GM23338 (cell line): ENCODE results near the gene P4HA1. TPM values are rescaled to one million over a fixed set of nuclear protein-coding genes. Genes with fewer than 3 reads are reported as not detected.

Experiments
- ATAC-seq: fragments of 200-7000 bp; cut with Tn5 transposase; 3 replicates; pipeline ENCODE4 v1.9.1; 2020
- DNase-seq: peaks from one replicate; pipeline ENCODE4 v3.0.0-alpha.2; 2015; ENCODE audit warnings: low spot score
- H2AFZ ChIP-seq: fragments of 200-600 bp; sonication (generic); 2 replicates; pipeline ENCODE4 v1.8.0; 2016; ENCODE audit warnings: antibody characterized with exemption, mild to moderate bottlenecking, moderate library complexity
- H3F3A ChIP-seq: fragments of 200-600 bp; sonication (generic); replicated peaks from 2 replicates; pipeline ENCODE4 v1.8.0; 2017; ENCODE audit warnings: antibody characterized with exemption, mixed run types, low read depth
- H3K27ac ChIP-seq: fragments of 200-600 bp; sonication (generic); 2 replicates; pipeline ENCODE4 v1.6.1; 2016; ENCODE audit warnings: low read depth
- H3K27me3 ChIP-seq: fragments of 200-600 bp; sonication (generic); 2 replicates; pipeline ENCODE4 v1.8.0; 2016; ENCODE audit warnings: mild to moderate bottlenecking, mixed run types, moderate library complexity; ENCODE audit not compliant: insufficient read depth
- H3K36me3 ChIP-seq: fragments of 200-600 bp; sonication (generic); 2 replicates; pipeline ENCODE4 v1.8.0; 2016; ENCODE audit warnings: mild to moderate bottlenecking; ENCODE audit not compliant: insufficient read depth
- H3K4me1 ChIP-seq: fragments of 200-600 bp; sonication (generic); 2 replicates; pipeline ENCODE4 v1.8.0; 2016; ENCODE audit warnings: mild to moderate bottlenecking, moderate library complexity; ENCODE audit not compliant: insufficient read depth
- H3K4me2 ChIP-seq: fragments of 200-600 bp; sonication (generic); 2 replicates; pipeline ENCODE4 v1.7.1; 2017; ENCODE audit warnings: mixed run types
- H3K4me3 ChIP-seq: fragments of 200-600 bp; sonication (generic); 2 replicates; pipeline ENCODE4 v1.6.1; 2016; ENCODE audit warnings: mixed run types
- H3K79me2 ChIP-seq: fragments of 200-600 bp; sonication (generic); replicated peaks from 2 replicates; pipeline ENCODE4 v1.8.0; 2017; ENCODE audit warnings: mild to moderate bottlenecking; ENCODE audit not compliant: insufficient read depth
- H3K9me2 ChIP-seq: fragments of 200-600 bp; sonication (generic); 2 replicates; pipeline ENCODE4 v1.8.0; 2017; ENCODE audit not compliant: insufficient read depth
- H4K20me1 ChIP-seq: fragments of 200-600 bp; sonication (generic); replicated peaks from 2 replicates; pipeline ENCODE4 v1.8.0; 2017; ENCODE audit warnings: mild to moderate bottlenecking; ENCODE audit not compliant: insufficient read depth
- H3K27ac Mint-ChIP-seq: 2 replicates; pipeline ENCODE4 v1.8.0; 2020; ENCODE audit warnings: inconsistent platforms, mild to moderate bottlenecking, moderate library complexity, mixed read lengths
- H3K27me3 Mint-ChIP-seq: 3 replicates; pipeline ENCODE4 v1.8.0; 2022; ENCODE audit warnings: low read depth, mild to moderate bottlenecking, moderate library complexity, mixed read lengths, inconsistent platforms; ENCODE audit not compliant: insufficient read depth, poor library complexity
- H3K36me3 Mint-ChIP-seq: 3 replicates; pipeline ENCODE4 v1.8.0; 2021; ENCODE audit warnings: low read depth, mild to moderate bottlenecking, inconsistent platforms, moderate library complexity, mixed read lengths
- H3K4me1 Mint-ChIP-seq: 3 replicates; pipeline ENCODE4 v1.8.0; 2020; ENCODE audit warnings: mild to moderate bottlenecking, inconsistent platforms, mixed read lengths
- H3K4me3 Mint-ChIP-seq: 3 replicates; pipeline ENCODE4 v1.8.0; 2021; ENCODE audit warnings: moderate library complexity, mild to moderate bottlenecking, inconsistent platforms, mixed read lengths
- H3K9me3 Mint-ChIP-seq: 3 replicates; pipeline ENCODE4 v1.8.0; 2020; ENCODE audit warnings: moderate library complexity, mild to moderate bottlenecking, inconsistent platforms, mixed read lengths
- CREB1 ChIP-seq: fragments of 250-450 bp; sonication (Bioruptor Pico); IDR thresholded peaks from 2 replicates; pipeline ENCODE4 v1.5.0; 2020; ENCODE audit warnings: low read depth, mild to moderate bottlenecking, moderate library complexity
- EZH2 ChIP-seq: fragments of 200-600 bp; sonication (generic); IDR thresholded peaks from one replicate; pipeline ENCODE4 v1.8.0; 2017; ENCODE audit warnings: antibody characterized with exemption, mild to moderate bottlenecking, low read depth; ENCODE audit not compliant: unreplicated experiment
- JUNB ChIP-seq: IDR thresholded peaks from one replicate; pipeline ENCODE4 v1.6.1; 2016; ENCODE audit warnings: antibody characterized with exemption; ENCODE audit not compliant: unreplicated experiment
- NANOG ChIP-seq: IDR thresholded peaks from 2 replicates; pipeline ENCODE4 v1.6.1; 2016; ENCODE audit warnings: antibody characterized with exemption, borderline replicate concordance
- POLR2AphosphoS5 ChIP-seq: IDR thresholded peaks from 2 replicates; pipeline ENCODE4 v1.6.1; 2016; ENCODE audit warnings: antibody characterized with exemption, low read depth
- STAT1 ChIP-seq: IDR thresholded peaks from one replicate; pipeline ENCODE4 v1.6.1; 2016; ENCODE audit warnings: antibody characterized with exemption; ENCODE audit not compliant: unreplicated experiment
- ZNF114 ChIP-seq: fragments of 250-450 bp; sonication (Bioruptor Pico); IDR thresholded peaks from 2 replicates; pipeline ENCODE4 v1.5.0; 2020; ENCODE audit warnings: mild to moderate bottlenecking, moderate library complexity
- polyA plus RNA-seq: library from polyadenylated mRNA; unstranded; fragments of >200 nt; fragmentation: Nextera tagmentation; extraction: Ambion mirVana; gene quantifications from 2 replicates; pipeline ENCODE4 v1.2.1, GENCODE V29; 2016
- small RNA-seq: library from RNA; depleted of rRNA; stranded (forward); fragments of <200 nt; gene quantifications from one replicate; pipeline ENCODE3, GENCODE V24; 2014; ENCODE audit warnings: low replicate concordance
- total RNA-seq: library from RNA; depleted of rRNA; stranded (reverse); fragments of >200 nt; shearing (Covaris generic); gene quantifications from 2 replicates; pipeline ENCODE4 v1.2.3, GENCODE V29; 2014; rRNA removed
- TF ChIP-seq, protein P1 (sequence below): IDR thresholded peaks from 2 replicates; pipeline ENCODE4 v1.6.1; 2016; ENCODE audit warnings: antibody characterized with exemption
- TF ChIP-seq, protein P2 (sequence below): IDR thresholded peaks from one replicate; pipeline ENCODE4 v1.6.1; 2018; ENCODE audit warnings: antibody characterized with exemption; ENCODE audit not compliant: unreplicated experiment

Gene P4HA1
- total and polyA plus RNA-seq, 2 experiments from 2014 or later: 26.4 to 27.1 TPM

DNA sequence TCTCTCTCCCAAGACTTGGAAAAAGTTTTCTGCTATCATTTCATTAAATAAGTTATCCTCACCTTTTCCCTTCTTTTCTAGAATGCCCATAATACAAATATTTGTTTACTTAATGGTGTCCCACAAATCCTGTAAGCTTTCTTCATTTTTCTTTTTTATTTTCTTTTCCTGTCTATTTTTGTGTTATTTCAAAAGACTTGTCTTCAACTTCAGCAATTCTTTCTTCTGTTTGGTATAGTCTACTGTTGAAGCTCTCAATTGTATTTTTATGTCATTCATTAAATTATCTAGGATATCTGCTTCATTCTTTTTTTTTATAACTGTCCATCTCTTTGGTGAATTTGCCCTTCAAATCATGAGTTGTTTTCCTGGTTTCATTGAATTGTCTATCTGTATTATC, 117.0 kb downstream of the P4HA1 start:
- peaks cover under 1% of the 10 kb centered on the region; the same call in 1 of the 2 replicates for H3K9me2 ChIP-seq
- no peak for TF ChIP-seq EZH2
- TF ChIP-seq STAT1: no peak
- TF ChIP-seq ZNF114: no peak
- TF ChIP-seq, protein P1, sequence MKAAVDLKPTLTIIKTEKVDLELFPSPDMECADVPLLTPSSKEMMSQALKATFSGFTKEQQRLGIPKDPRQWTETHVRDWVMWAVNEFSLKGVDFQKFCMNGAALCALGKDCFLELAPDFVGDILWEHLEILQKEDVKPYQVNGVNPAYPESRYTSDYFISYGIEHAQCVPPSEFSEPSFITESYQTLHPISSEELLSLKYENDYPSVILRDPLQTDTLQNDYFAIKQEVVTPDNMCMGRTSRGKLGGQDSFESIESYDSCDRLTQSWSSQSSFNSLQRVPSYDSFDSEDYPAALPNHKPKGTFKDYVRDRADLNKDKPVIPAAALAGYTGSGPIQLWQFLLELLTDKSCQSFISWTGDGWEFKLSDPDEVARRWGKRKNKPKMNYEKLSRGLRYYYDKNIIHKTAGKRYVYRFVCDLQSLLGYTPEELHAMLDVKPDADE: no peak
- no peak for TF ChIP-seq NANOG
- no peak for TF ChIP-seq POLR2AphosphoS5
- TF ChIP-seq JUNB: no peak
- no peaks in the 10 kb centered on the region for H3F3A ChIP-seq
- Mint-ChIP-seq H3K4me1 (no peaks in the 10 kb centered on the region), H3K9me3 (peaks cover 45% of the 10 kb centered on the region), H3K27me3 (peaks cover 1% of the 10 kb centered on the region), H3K27ac (no peak overlapping the region), H3K4me3 (no peak overlapping the region), H3K36me3 (peaks cover 13% of the 10 kb centered on the region)
- no peaks in the 10 kb centered on the region for H3K27me3 ChIP-seq
- H3K27ac ChIP-seq: no peak overlapping the region
- H3K79me2 ChIP-seq: no peaks in the 10 kb centered on the region
- H4K20me1 ChIP-seq: no peaks in the 10 kb centered on the region
- H3K4me1 ChIP-seq: no peaks in the 10 kb centered on the region
- peaks cover 5% of the 10 kb centered on the region; the same call in 1 of the 2 replicates for H3K36me3 ChIP-seq
- no peak overlapping the region for H3K4me3 ChIP-seq
- DNase-seq: no peak
- H3K4me2 ChIP-seq: no peak overlapping the region
- H2AFZ ChIP-seq: no peak overlapping the region
- no peak for ATAC-seq

DNA sequence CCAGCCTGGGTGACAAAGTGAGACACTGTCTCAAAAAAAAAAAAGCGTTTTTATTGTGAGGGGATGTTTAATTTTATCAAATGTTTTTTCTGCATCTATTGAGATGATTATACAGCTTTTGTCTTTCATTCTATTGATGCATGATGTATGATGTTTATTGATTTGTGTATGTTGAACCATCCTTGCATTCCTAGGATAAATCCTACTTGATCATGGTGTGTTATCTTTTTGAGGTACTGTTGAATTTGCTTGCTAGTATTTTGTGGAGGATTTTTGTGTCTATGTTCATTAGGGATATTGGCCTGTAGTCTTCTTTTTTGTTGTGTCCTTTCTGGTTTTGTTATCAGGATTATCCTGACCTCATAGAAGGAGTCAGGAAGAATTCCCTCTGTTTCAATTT, 119.8 kb downstream of the P4HA1 start:
- no peak for DNase-seq
- H3K9me3 Mint-ChIP-seq: peaks cover 48% of the 10 kb centered on the region

More for the DNA sequence above, 119.8 kb downstream of the P4HA1 start:
- Histone ChIP-seq H3K27ac (no peak overlapping the region), H3K9me2 (peaks cover 3% of the 10 kb centered on the region; the same call in 1 of the 2 replicates), H3K4me3 (no peak overlapping the region), H3F3A (no peaks in the 10 kb centered on the region), H3K27me3 (no peaks in the 10 kb centered on the region), H4K20me1 (no peaks in the 10 kb centered on the region), H3K36me3 (peaks cover 5% of the 10 kb centered on the region; the same call in 1 of the 2 replicates), H3K79me2 (no peaks in the 10 kb centered on the region), H2AFZ (no peak overlapping the region), H3K4me2 (no peak overlapping the region), H3K4me1 (no peaks in the 10 kb centered on the region)
- no peak for TF ChIP-seq EZH2
- TF ChIP-seq, protein P2, sequence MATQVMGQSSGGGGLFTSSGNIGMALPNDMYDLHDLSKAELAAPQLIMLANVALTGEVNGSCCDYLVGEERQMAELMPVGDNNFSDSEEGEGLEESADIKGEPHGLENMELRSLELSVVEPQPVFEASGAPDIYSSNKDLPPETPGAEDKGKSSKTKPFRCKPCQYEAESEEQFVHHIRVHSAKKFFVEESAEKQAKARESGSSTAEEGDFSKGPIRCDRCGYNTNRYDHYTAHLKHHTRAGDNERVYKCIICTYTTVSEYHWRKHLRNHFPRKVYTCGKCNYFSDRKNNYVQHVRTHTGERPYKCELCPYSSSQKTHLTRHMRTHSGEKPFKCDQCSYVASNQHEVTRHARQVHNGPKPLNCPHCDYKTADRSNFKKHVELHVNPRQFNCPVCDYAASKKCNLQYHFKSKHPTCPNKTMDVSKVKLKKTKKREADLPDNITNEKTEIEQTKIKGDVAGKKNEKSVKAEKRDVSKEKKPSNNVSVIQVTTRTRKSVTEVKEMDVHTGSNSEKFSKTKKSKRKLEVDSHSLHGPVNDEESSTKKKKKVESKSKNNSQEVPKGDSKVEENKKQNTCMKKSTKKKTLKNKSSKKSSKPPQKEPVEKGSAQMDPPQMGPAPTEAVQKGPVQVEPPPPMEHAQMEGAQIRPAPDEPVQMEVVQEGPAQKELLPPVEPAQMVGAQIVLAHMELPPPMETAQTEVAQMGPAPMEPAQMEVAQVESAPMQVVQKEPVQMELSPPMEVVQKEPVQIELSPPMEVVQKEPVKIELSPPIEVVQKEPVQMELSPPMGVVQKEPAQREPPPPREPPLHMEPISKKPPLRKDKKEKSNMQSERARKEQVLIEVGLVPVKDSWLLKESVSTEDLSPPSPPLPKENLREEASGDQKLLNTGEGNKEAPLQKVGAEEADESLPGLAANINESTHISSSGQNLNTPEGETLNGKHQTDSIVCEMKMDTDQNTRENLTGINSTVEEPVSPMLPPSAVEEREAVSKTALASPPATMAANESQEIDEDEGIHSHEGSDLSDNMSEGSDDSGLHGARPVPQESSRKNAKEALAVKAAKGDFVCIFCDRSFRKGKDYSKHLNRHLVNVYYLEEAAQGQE: no peak
- no peak for TF ChIP-seq CREB1 (CRISPR knock-in tag)
- ATAC-seq: no peak
- Mint-ChIP-seq H3K4me3 (no peak overlapping the region), H3K4me1 (no peaks in the 10 kb centered on the region), H3K27me3 (no peaks in the 10 kb centered on the region), H3K36me3 (peaks cover 13% of the 10 kb centered on the region), H3K27ac (no peak overlapping the region)

Small RNAs within 50 kb of the gene (small RNA-seq; reads per million reads assigned to genes)
- not detected for gene RF00019
- 0.87 reads per million, percentile 56 among the genes with 10 or more reads in this experiment for gene SNORA11F

Other genes starting within 250 kb of the P4HA1 start
- not detected in 2 replicates for gene OIT3, start 203.1 kb downstream of the P4HA1 start, total RNA-seq
- gene OIT3, start 203.1 kb downstream of the P4HA1 start, polyA plus RNA-seq: not detected in 2 replicates
- gene PLA2G12B, start 142.1 kb downstream of the P4HA1 start, total RNA-seq: not detected in 2 replicates
- not detected in 2 replicates for gene PLA2G12B, start 142.1 kb downstream of the P4HA1 start, polyA plus RNA-seq
- 1.4 and 4.3 TPM in 2 replicates for gene NUDT13, start 13.6 kb upstream of the P4HA1 start, total RNA-seq
- 2.2 and 3.6 TPM in 2 replicates for gene NUDT13, start 13.6 kb upstream of the P4HA1 start, polyA plus RNA-seq
- 51.5 and 56.6 TPM in 2 replicates for gene ECD, start 71.1 kb upstream of the P4HA1 start, total RNA-seq
- 25.6 and 37.8 TPM in 2 replicates for gene ECD, start 71.1 kb upstream of the P4HA1 start, polyA plus RNA-seq
- 11.2 and 13.6 TPM in 2 replicates for gene FAM149B1, start 71.3 kb upstream of the P4HA1 start, total RNA-seq
- gene FAM149B1, start 71.3 kb upstream of the P4HA1 start, polyA plus RNA-seq: 14.7 and 19.3 TPM in 2 replicates
- 27.8 and 33.2 TPM in 2 replicates for gene DNAJC9, start 150.4 kb upstream of the P4HA1 start, total RNA-seq
- gene DNAJC9, start 150.4 kb upstream of the P4HA1 start, polyA plus RNA-seq: 23.6 and 31.0 TPM in 2 replicates
- 83.2 and 90.0 TPM in 2 replicates for gene MRPS16, start 155.8 kb upstream of the P4HA1 start, total RNA-seq
- 166 and 173 TPM in 2 replicates for gene MRPS16, start 155.8 kb upstream of the P4HA1 start, polyA plus RNA-seq